ENCODE measurements around the gene ISLR2. TPM values are rescaled to one million over a fixed set of nuclear protein-coding genes. Genes with fewer than 3 reads are reported as not detected.
"Not testable (repeated sequence)": the region's sequence is repeated elsewhere in the genome, so short reads cannot be mapped to it uniquely, and the experiment has no call there.

Gene ISLR2
- total and polyA plus RNA-seq, 8 donors: 1.3 to 8.4 (median 6.8) TPM

- intact Hi-C loops (cut with DNase I): no loop called here
- ATAC-seq (no peak), DNase-seq (no peak)
- peaks cover 0 to 6% of the 10 kb centered on the region in 2 donors for H3K27me3 ChIP-seq
- H3K4me1 ChIP-seq: peaks cover 0 to 4% of the 10 kb centered on the region in 2 donors
- no peak for TF ChIP-seq CTCF (IDR thresholded peaks at IDR 0.05)
- H3K27ac ChIP-seq: no peak overlapping the region
- no peaks in the 10 kb centered on the region for H3K36me3 ChIP-seq
- H3K9me3 ChIP-seq: no peaks in the 10 kb centered on the region
- no peak overlapping the region for H3K4me3 ChIP-seq
Observed at GRCh38 chr15:74158855-74159650, 28.7 kb downstream of the ISLR2 start.

GRCh38 chr15:74159773-74160172, 29.4 kb downstream of the ISLR2 start:
- TF ChIP-seq CTCF (IDR thresholded peaks at IDR 0.05): no peak
- no peaks in the 10 kb centered on the region for H3K9me3 ChIP-seq
- no peak overlapping the region for H3K4me3 ChIP-seq
- ATAC-seq (no peak), DNase-seq (no peak)
- no peaks in the 10 kb centered on the region for H3K36me3 ChIP-seq
- H3K27ac ChIP-seq: no peak overlapping the region
- peaks cover 0 to 4% of the 10 kb centered on the region in 2 donors for H3K4me1 ChIP-seq
- intact Hi-C loops (cut with DNase I): no loop called here
- H3K27me3 ChIP-seq: peaks cover 0 to 6% of the 10 kb centered on the region in 2 donors

GRCh38 chr15:74160390-74160789, 30.0 kb downstream of the ISLR2 start:
- H3K36me3 ChIP-seq; H3K27ac ChIP-seq; DNase-seq; H3K4me1 ChIP-seq; H3K9me3 ChIP-seq; intact Hi-C loops (cut with DNase I); H3K27me3 ChIP-seq; H3K4me3 ChIP-seq; ATAC-seq: not testable (repeated sequence)

- H3K27ac ChIP-seq; H3K4me3 ChIP-seq; DNase-seq; intact Hi-C loops (cut with DNase I); H3K4me1 ChIP-seq; ATAC-seq; H3K27me3 ChIP-seq; H3K9me3 ChIP-seq; H3K36me3 ChIP-seq: not testable (repeated sequence)
Observed at GRCh38 chr15:74162195-74162536, 31.8 kb downstream of the ISLR2 start.

GRCh38 chr15:74165461-74165860, 35.1 kb downstream of the ISLR2 start:
- H3K36me3 ChIP-seq: no peaks in the 10 kb centered on the region
- H3K4me3 ChIP-seq: no peak overlapping the region
- no peak for ATAC-seq
- H3K27ac ChIP-seq: no peak overlapping the region
- intact Hi-C loops (cut with DNase I): no loop called here
- H3K9me3 ChIP-seq: no peaks in the 10 kb centered on the region
- no peak for TF ChIP-seq CTCF (IDR thresholded peaks at IDR 0.05)
- no peaks in the 10 kb centered on the region for H3K27me3 ChIP-seq
- no peak for DNase-seq
- H3K4me1 ChIP-seq: no peaks in the 10 kb centered on the region

GRCh38 chr15:74167891-74168331, 37.5 kb downstream of the ISLR2 start:
- intact Hi-C loops (cut with DNase I): no loop called here
- ATAC-seq (no peak), DNase-seq (no peak)
- Histone ChIP-seq H3K27me3 (no peaks in the 10 kb centered on the region), H3K27ac (no peak overlapping the region), H3K36me3 (no peaks in the 10 kb centered on the region), H3K9me3 (no peaks in the 10 kb centered on the region), H3K4me3 (no peak overlapping the region), H3K4me1 (no peaks in the 10 kb centered on the region)
- TF ChIP-seq CTCF (IDR thresholded peaks at IDR 0.05): no peak

All from left lung (tissue), 10 donors.